OCI-LY7 (cell line): ENCODE measurements around the gene KIF26A. TPM values are rescaled to one million over a fixed set of nuclear protein-coding genes. Genes with fewer than 3 reads are reported as not detected.

Experiments used
- BruUV-seq: library from RNA; stranded (reverse); fragments of 400-500 nt; replicated peaks from 2 replicates; lab custom pipeline; 2021; lab: Mats Ljungman, UMichigan
- CTCF ChIA-PET: fragments of 300-600 bp; sonication (Branson Sonifier 250); formaldehyde crosslinking; loops from one replicate; lab custom pipeline; 2022; ENCODE audit warnings: antibody characterized with exemption; ENCODE audit not compliant: unreplicated experiment; lab: Charles Lee
- POLR2A ChIA-PET: fragments of 300-600 bp; sonication (Branson Sonifier 250); formaldehyde crosslinking; loops from one replicate; lab custom pipeline; 2022; ENCODE audit warnings: antibody characterized with exemption; lab: Charles Lee
- DNase-seq: peaks from one replicate; pipeline ENCODE4 v3.0.0-alpha.2; 2015; ENCODE audit warnings: low spot score
- H2AFZ ChIP-seq: fragments of 200-600 bp; sonication (generic), shearing (Covaris generic); 2 replicates; pipeline ENCODE4 v1.6.1; 2014; ENCODE audit warnings: mild to moderate bottlenecking, antibody characterized with exemption, low read length, moderate library complexity
- H3K27ac ChIP-seq: fragments of 200-600 bp; sonication (generic); 2 replicates; pipeline ENCODE4 v1.5.1; 2014; ENCODE audit warnings: mixed run types, low read depth, mild to moderate bottlenecking, moderate library complexity, low read length, inconsistent platforms; ENCODE audit not compliant: poor library complexity, severe bottlenecking
- H3K36me3 ChIP-seq: fragments of 200-600 bp; sonication (generic); 2 replicates; pipeline ENCODE4 v1.6.1; 2014; ENCODE audit warnings: mild to moderate bottlenecking, antibody characterized with exemption, low read length, moderate library complexity, mixed read lengths; ENCODE audit not compliant: insufficient read depth
- H3K4me1 ChIP-seq: fragments of 200-600 bp; sonication (generic); 2 replicates; pipeline ENCODE4 v1.5.1; 2014; ENCODE audit warnings: mild to moderate bottlenecking, low read length; ENCODE audit not compliant: insufficient read depth, poor library complexity, severe bottlenecking
- H3K4me2 ChIP-seq: fragments of 200-600 bp; sonication (generic); 2 replicates; pipeline ENCODE4 v1.6.1; 2014; ENCODE audit warnings: mild to moderate bottlenecking, low read length
- H3K4me3 ChIP-seq: fragments of 200-600 bp; sonication (generic); 2 replicates; pipeline ENCODE4 v1.5.1; 2014; ENCODE audit warnings: mild to moderate bottlenecking, low read depth, low read length; ENCODE audit not compliant: poor library complexity, severe bottlenecking
- H3K79me2 ChIP-seq: fragments of 200-600 bp; sonication (generic); 2 replicates; pipeline ENCODE4 v1.6.1; 2016; ENCODE audit warnings: low read depth, mild to moderate bottlenecking, low read length, moderate library complexity, mixed read lengths; ENCODE audit not compliant: insufficient read depth
- H3K9me2 ChIP-seq: fragments of 200-600 bp; sonication (generic); 2 replicates; pipeline ENCODE4 v1.6.1; 2016; ENCODE audit warnings: mild to moderate bottlenecking, low read length, mixed read lengths; ENCODE audit not compliant: insufficient read depth
- H3K9me3 ChIP-seq: fragments of 200-600 bp; sonication (generic); 2 replicates; pipeline ENCODE4 v1.6.1; 2014; ENCODE audit warnings: mild to moderate bottlenecking, mixed run types, low read length, mixed read lengths
- H4K20me1 ChIP-seq: fragments of 200-600 bp; sonication (generic); 2 replicates; pipeline ENCODE4 v1.6.1; 2014; ENCODE audit warnings: mild to moderate bottlenecking, antibody characterized with exemption, low read length, moderate library complexity, mixed read lengths; ENCODE audit not compliant: insufficient read depth
- CTCF ChIP-seq: fragments of 200-600 bp; sonication (generic); conservative IDR thresholded peaks from 2 replicates; pipeline ENCODE4 v1.5.1; 2014; ENCODE audit warnings: mild to moderate bottlenecking, antibody characterized with exemption, low read length, moderate library complexity, mixed read lengths
- EZH2phosphoT487 ChIP-seq: fragments of 200-600 bp; sonication (generic); IDR thresholded peaks from 2 replicates; pipeline ENCODE4 v1.6.1; 2018; ENCODE audit warnings: low read depth, borderline replicate concordance, mild to moderate bottlenecking, mixed run types, antibody characterized with exemption, low read length, moderate library complexity, mixed read lengths
- intact Hi-C: fragments of 100-400 bp; cut with micrococcal nuclease; formaldehyde crosslinking; loops from one replicate; pipeline ENCODE4 v1.10.0; 2022; ENCODE audit not compliant: unreplicated experiment
- total RNA-seq, 2 experiments: library from RNA; depleted of rRNA in 1 of 2; stranded (reverse); fragments of >200 nt in 1 of 2; shearing (Covaris generic) in 1 of 2; gene quantifications; 2 replicates each; pipeline ENCODE4 v1.2.3, GENCODE V29; 2014 to 2022

Gene KIF26A
- total RNA-seq, 2 experiments from 2014 or later: not detected

GRCh38 chr14:104218361-104219180 lies 80.2 kb downstream of the KIF26A start:
- POLR2A ChIA-PET: no interaction called here
- H3K27ac ChIP-seq: no peak overlapping the region
- H2AFZ ChIP-seq: no peak overlapping the region
- no peak overlapping the region for H3K4me2 ChIP-seq
- no peaks in the 10 kb centered on the region for H3K9me3 ChIP-seq
- H3K36me3 ChIP-seq: no peaks in the 10 kb centered on the region
- no peaks in the 10 kb centered on the region for H3K9me2 ChIP-seq
- no peak for TF ChIP-seq EZH2phosphoT487
- TF ChIP-seq CTCF: no peak
- no TSS peak for BruUV-seq
- intact Hi-C loops: no loop called here
- peaks cover 7% of the 10 kb centered on the region for H3K4me1 ChIP-seq
- no peaks in the 10 kb centered on the region for H4K20me1 ChIP-seq
- H3K79me2 ChIP-seq: no peaks in the 10 kb centered on the region
- no peak overlapping the region for H3K4me3 ChIP-seq
- DNase-seq: no peak
- CTCF ChIA-PET: no interaction called here

- Histone ChIP-seq H4K20me1 (no peaks in the 10 kb centered on the region), H3K9me2 (no peaks in the 10 kb centered on the region), H2AFZ (no peak overlapping the region), H3K27ac (no peak overlapping the region), H3K9me3 (no peaks in the 10 kb centered on the region), H3K4me3 (no peak overlapping the region), H3K79me2 (no peaks in the 10 kb centered on the region), H3K4me1 (peaks cover 7% of the 10 kb centered on the region), H3K4me2 (no peak overlapping the region), H3K36me3 (no peaks in the 10 kb centered on the region)
- CTCF ChIA-PET: no interaction called here
- DNase-seq: no peak
- TF ChIP-seq EZH2phosphoT487 (no peak), CTCF (no peak)
- POLR2A ChIA-PET: no interaction called here
- BruUV-seq: no TSS peak
- intact Hi-C loops: no loop called here
These were observed 81.4 kb downstream of the KIF26A start for GRCh38 chr14:104219731-104220214.
